ENCODE data around the gene NPAS2. TPM values are rescaled to one million over a fixed set of nuclear protein-coding genes. Genes with fewer than 3 reads are reported as not detected.

NPAS2 gene
- total RNA-seq, 1 experiment from 2014 or later: 38.3 TPM

- intact Hi-C loops (cut with micrococcal nuclease; ENCODE audit: unreplicated experiment): loop anchor here (1.0 kb wide), 2 partner anchors 8 to 11 kb away; no protein-coding TSS in a partner anchor
- Histone ChIP-seq H3K36me3 (ENCODE audit: low read depth) (peaks cover 16% of the 10 kb centered on the region; the same call in 1 of the 2 replicates), H2AFZ (no peak overlapping the region), H3K9me2 (ENCODE audit: insufficient read depth) (no peaks in the 10 kb centered on the region), H3K79me2 (ENCODE audit: low read depth) (peaks cover 94% of the 10 kb centered on the region), H3K4me1 (replicated peaks; ENCODE audit: insufficient read depth) (peaks cover 69% of the 10 kb centered on the region), H3K9me3 (ENCODE audit: insufficient read depth, low read depth) (no peaks in the 10 kb centered on the region), H3K4me2 (peak overlapping the region; percentile 50), H3K27me3 (ENCODE audit: insufficient read depth, low read depth) (no peaks in the 10 kb centered on the region), H3F3A (ENCODE audit: insufficient read depth, low read depth) (peaks cover 62% of the 10 kb centered on the region), H4K20me1 (ENCODE audit: insufficient read depth) (0 out of 2 replicates have a peak, but pooled peaks cover 5% of the 10 kb centered on the region), H3K4me3 (no peak overlapping the region), H3K27ac (peak overlapping the region; percentile 80)
- DNase-seq: no peak
- ChIA-PET CTCF (no interaction called here), POLR2A (ENCODE audit: unreplicated experiment) (interaction anchor here (0.5 kb wide), 1 partner anchor 84 kb away, joined by 3 read pairs; no protein-coding TSS in a partner anchor)
- TF ChIP-seq CTCF (conservative IDR thresholded peaks at IDR 0.05): no peak
- TSS peak; percentile 96 for BruUV-seq (replicated peaks)
These were observed 74.3 kb downstream of the NPAS2 start for GRCh38 chr2:100894105-100894795.

GRCh38 chr2:100894796-100895156, 74.8 kb downstream of the NPAS2 start:
- no peak for DNase-seq
- Histone ChIP-seq H3K36me3 (ENCODE audit: low read depth) (peaks cover 19% of the 10 kb centered on the region; the same call in 1 of the 2 replicates), H3K27ac (peak overlapping the region; percentile 80), H3K79me2 (ENCODE audit: low read depth) (peaks cover 94% of the 10 kb centered on the region), H3K4me3 (no peak overlapping the region), H2AFZ (no peak overlapping the region), H3F3A (ENCODE audit: insufficient read depth, low read depth) (peaks cover 67% of the 10 kb centered on the region), H3K4me1 (replicated peaks; ENCODE audit: insufficient read depth) (peaks cover 70% of the 10 kb centered on the region), H3K27me3 (ENCODE audit: insufficient read depth, low read depth) (no peaks in the 10 kb centered on the region), H3K9me3 (ENCODE audit: insufficient read depth, low read depth) (no peaks in the 10 kb centered on the region), H3K4me2 (peak overlapping the region; percentile 72), H4K20me1 (ENCODE audit: insufficient read depth) (0 out of 2 replicates have a peak, but pooled peaks cover 5% of the 10 kb centered on the region), H3K9me2 (ENCODE audit: insufficient read depth) (no peaks in the 10 kb centered on the region)
- POLR2A ChIA-PET (ENCODE audit: unreplicated experiment): no interaction called here
- intact Hi-C loops (cut with micrococcal nuclease; ENCODE audit: unreplicated experiment): loop anchor here (1.0 kb wide), 2 partner anchors 8 to 11 kb away; no protein-coding TSS in a partner anchor
- CTCF ChIA-PET: no interaction called here
- BruUV-seq (replicated peaks): no TSS peak
- TF ChIP-seq CTCF (conservative IDR thresholded peaks at IDR 0.05) (no peak), EZH2 (IDR thresholded peaks at IDR 0.05; ENCODE audit: low read depth) (no peak)

GRCh38 chr2:100895402-100895801, 75.5 kb downstream of the NPAS2 start:
- H3F3A ChIP-seq (ENCODE audit: insufficient read depth, low read depth): peaks cover 70% of the 10 kb centered on the region
- intact Hi-C loops (cut with micrococcal nuclease; ENCODE audit: unreplicated experiment): no loop called here
- ChIA-PET CTCF (no interaction called here), POLR2A (ENCODE audit: unreplicated experiment) (interaction anchor here (0.5 kb wide), 1 partner anchor 927 kb away, joined by 4 read pairs; no protein-coding TSS in a partner anchor)
- DNase-seq: peak in 1 of 2 experiments; percentile 41
- H3K79me2 ChIP-seq (ENCODE audit: low read depth): peaks cover 94% of the 10 kb centered on the region
- H4K20me1 ChIP-seq (ENCODE audit: insufficient read depth): 0 out of 2 replicates have a peak, but pooled peaks cover 5% of the 10 kb centered on the region
- H3K4me3 ChIP-seq: no peak overlapping the region
- H3K4me2 ChIP-seq: peak overlapping the region; percentile 72
- no peak for TF ChIP-seq EZH2 (IDR thresholded peaks at IDR 0.05; ENCODE audit: low read depth)
- TF ChIP-seq CTCF (conservative IDR thresholded peaks at IDR 0.05): no peak
- no TSS peak for BruUV-seq (replicated peaks)
- H3K4me1 ChIP-seq (replicated peaks; ENCODE audit: insufficient read depth): peaks cover 73% of the 10 kb centered on the region
- H3K27ac ChIP-seq: peak overlapping the region; percentile 80
- no peak overlapping the region for H2AFZ ChIP-seq
- no peaks in the 10 kb centered on the region for H3K27me3 ChIP-seq (ENCODE audit: insufficient read depth, low read depth)
- peaks cover 23% of the 10 kb centered on the region; the same call in 1 of the 2 replicates for H3K36me3 ChIP-seq (ENCODE audit: low read depth)
- no peaks in the 10 kb centered on the region for H3K9me2 ChIP-seq (ENCODE audit: insufficient read depth)
- 0 out of 2 replicates have a peak, but pooled peaks cover 3% of the 10 kb centered on the region for H3K9me3 ChIP-seq (ENCODE audit: insufficient read depth, low read depth)

Measured in PC-9 (cell line).